Stimulated activated CD4-positive, alpha-beta T cell treated with anti-CD3 and anti-CD28 coated beads, Interleukin-15, amount 100 ng/mL, for 48 hours (primary cell): ENCODE data around the gene TFIP11.

Experiments
- DNase-seq, 2 donors: peaks; one replicate each; pipeline ENCODE4 v3.0.0-alpha.2; 2020; ENCODE audit warnings: low read depth in 2 of 2

TFIP11 gene

GRCh38 chr22:26479792-26480610 is 32.3 kb downstream of the TFIP11 start:
- DNase-seq: no peak

- no peak for DNase-seq
Observed at GRCh38 chr22:26479043-26479791, 33.1 kb downstream of the TFIP11 start.

- DNase-seq: no peak
Observed at GRCh38 chr22:26477341-26477731, 34.9 kb downstream of the TFIP11 start.

DNA sequence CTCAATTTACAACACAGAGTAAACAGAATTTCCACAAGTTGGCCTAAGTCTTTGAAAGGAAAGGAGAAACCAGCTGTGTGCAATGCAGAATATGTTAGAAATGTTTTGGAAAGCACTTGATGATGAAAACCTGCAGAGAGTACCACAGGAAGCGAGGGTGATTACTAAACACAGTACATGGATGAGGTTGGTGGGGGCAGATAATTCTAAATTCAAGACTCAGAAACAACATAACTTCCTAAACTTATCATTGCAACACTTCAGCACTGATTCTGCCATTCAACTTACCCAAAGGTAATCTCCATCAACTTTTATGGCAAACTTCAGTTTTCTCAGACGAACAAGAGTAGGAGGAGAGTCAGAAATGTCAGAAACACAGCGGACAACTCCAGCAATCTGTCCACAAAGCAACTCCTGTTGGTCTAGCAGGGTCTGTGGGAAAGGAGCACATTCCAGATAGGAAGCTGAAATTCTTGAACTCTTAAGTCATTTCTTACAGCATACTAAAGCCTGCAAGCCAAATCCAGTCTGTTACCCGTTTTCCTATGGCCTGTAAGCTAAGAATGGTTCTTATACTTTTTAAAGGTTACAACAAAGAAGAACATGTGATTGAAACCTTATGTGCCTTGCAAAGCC is 35.5 kb downstream of the TFIP11 start:
- no peak for DNase-seq

DNA sequence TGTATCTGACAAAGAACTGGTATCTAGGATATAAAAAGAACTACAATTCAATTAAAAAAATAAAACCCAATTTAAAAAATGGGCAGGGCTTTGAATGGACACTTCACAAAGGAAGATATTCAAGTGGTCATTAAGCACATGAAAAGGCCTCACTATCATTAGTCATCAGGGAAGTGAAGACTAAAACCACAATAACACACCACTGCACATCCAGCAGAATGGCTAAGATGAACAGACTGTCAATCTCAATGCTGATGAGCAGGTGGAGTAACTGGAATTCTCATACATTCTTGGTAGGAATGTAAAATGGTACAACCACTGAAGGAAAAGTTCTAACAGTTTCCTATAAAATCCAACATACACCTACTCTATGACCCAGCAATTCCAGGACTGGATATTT is 37.6 kb downstream of the TFIP11 start:
- no peak for DNase-seq

GRCh38 chr22:26471522-26471921 is 40.8 kb downstream of the TFIP11 start:
- no peak for DNase-seq

DNA sequence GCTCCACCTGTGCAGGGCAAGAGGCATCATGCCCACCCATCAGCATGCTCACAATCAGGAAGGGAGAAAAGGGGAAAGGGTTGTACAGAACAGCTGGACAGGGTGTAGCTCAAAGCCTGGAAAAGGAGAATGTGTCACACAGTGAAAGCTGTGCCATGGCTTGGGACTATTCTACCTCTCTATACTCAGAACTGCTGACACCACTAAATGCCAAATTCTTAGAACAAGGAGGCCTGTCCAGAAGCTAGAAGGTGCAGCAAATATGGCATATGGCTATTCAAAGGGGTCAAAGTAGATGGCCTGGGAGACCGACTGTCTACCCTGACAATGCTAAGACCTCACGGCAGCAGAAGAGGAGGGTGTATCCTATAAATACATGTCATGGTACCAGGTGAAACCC is 41.5 kb downstream of the TFIP11 start:
- no peak for DNase-seq

DNA sequence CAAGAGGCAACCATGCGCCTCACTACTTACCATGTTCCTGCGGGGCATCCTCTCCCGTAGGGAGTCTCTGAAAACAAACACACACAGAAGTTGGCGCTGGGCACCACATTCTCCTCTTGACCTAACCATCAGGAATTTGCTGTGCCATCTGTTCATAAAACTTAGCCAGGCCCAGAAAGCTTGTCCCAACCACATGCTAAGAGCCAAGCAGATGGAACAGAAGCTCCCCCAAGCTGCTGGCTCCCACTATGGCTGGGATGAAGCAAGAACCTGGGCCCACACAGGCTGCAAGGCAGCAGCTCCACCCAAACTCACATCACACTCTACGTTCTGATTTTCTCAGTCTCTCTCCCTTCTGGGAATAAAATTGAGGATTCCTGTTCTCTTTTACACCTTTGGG is 46.1 kb downstream of the TFIP11 start:
- no peak for DNase-seq

GRCh38 chr22:26464312-26464711 is 48.0 kb downstream of the TFIP11 start:
- no peak for DNase-seq

DNA sequence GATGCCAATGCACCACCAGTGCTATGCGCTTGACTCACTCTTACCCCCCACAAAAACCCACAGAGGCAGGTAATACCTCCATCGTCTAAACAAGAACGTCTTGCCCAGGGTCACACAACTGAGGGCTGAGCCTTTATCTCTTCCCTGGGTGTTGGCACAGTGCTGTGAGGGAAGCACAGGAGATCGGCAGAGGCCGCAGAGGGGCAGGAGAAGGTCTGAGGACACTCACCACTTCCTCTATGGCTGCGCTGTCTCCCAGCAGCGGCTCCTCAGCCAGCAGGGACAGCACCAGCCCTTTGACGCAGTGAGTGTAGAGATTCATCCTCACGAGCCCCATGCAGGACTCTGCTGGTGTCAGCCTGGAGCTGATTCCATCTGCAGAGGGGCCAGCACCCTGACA is 48.6 kb downstream of the TFIP11 start:
- DNase-seq: no peak

DNA sequence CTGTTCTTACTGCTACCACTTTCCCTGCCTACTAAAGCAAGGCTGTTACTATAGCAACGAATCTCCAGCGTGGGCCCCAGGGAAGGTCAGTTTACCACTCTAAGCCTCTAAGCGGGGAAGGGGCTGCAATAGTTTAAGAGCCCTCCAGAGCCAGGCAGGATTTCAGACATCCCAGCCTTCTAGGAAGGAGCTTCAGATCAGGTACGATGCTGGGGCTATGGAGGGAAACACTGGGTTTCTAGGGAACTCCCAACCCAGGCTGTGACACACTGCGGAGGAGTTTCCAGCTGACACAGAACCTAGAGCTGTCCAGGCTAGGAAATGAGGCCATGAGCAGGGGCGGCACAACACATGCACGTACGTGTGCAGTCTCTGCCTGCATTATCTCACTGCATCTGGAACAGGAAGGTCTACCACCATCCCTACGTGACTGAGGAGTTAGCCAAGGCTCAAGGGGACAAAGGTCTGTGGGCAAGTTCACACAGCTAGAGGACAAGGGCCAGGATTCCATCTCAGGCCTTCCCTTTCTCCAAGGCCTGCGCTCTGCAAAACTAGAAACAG is 49.1 kb downstream of the TFIP11 start:
- DNase-seq: no peak

- no peak for DNase-seq
Observed at GRCh38 chr22:26462641-26463040, 49.6 kb downstream of the TFIP11 start.

DNA sequence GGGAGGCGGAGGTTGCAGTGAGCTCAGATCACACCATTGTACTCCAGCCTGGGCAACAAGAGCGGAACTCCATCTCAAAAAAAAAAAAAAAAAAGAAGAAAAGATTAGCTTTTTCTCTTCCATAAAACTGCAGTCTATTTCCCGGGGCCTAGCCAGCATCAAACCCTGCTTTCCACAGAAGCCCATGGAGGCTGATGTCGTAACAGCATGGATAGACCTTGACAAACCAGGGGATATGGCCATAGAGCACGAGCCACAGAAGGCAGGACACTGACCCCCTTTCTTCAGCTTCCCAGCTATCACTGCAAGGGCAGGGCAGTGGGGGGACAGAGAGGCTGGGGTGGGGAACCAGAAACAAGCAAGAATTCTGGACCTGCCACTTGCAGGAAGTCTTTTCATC is 50.2 kb downstream of the TFIP11 start:
- DNase-seq: no peak

GRCh38 chr22:26461188-26461810 is 51.0 kb downstream of the TFIP11 start:
- no peak for DNase-seq

GRCh38 chr22:26460202-26460601 is 52.1 kb downstream of the TFIP11 start:
- no peak for DNase-seq

- no peak for DNase-seq
Observed at GRCh38 chr22:26457661-26458272, 54.5 kb downstream of the TFIP11 start.

DNA sequence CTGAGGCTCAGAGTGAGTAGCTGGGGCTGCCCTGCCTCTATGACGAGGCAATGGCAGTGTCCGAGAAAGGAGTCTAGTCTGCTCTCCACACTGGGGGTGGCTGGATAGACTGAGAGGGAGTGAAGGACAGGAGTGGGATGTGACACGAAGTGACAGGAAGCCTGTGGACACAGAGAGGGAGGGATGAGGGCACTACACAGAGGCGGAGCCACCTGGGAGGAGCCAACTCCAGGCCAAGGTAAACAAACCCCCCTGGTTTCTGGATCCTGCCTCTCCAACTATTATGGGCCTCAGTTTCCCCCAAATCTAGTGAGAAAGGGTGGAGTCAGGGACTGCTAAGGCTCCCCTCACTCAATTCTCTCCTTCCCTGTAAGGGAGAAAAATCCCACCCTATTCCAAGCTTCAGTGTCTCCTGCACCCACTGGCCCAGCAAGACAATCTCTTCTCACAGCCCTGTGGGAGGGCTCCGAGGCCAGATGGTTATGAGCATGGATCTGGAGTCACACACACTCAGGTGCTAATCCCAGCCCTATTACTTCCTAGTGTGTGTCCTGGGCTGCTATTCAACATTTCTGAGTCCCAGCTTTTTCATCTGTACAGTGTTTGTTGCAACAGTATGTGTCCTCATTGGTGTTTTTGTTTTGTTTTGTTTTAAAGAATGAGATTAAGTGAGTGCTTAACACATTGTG is 58.3 kb downstream of the TFIP11 start:
- DNase-seq: no peak

DNA sequence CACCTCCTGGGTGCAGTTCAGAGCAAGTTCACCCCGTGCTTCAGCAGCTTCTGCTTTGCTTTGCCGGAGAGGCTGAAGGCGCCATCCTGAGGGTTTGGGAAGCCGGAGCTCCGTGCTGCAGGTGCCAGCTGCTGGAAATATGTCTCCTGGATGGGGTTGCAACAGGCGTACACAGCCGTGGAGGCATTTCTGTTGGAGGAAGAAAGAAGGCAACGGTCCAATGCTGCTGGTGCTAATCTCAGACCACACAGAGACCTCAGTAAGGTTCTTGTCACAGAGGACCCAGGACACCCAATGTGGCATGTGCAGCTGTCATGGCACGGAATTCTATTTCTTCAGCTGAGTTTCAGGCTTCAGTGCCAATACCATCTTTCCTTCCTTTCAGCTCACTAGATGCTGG is 59.1 kb downstream of the TFIP11 start:
- DNase-seq: no peak

DNA sequence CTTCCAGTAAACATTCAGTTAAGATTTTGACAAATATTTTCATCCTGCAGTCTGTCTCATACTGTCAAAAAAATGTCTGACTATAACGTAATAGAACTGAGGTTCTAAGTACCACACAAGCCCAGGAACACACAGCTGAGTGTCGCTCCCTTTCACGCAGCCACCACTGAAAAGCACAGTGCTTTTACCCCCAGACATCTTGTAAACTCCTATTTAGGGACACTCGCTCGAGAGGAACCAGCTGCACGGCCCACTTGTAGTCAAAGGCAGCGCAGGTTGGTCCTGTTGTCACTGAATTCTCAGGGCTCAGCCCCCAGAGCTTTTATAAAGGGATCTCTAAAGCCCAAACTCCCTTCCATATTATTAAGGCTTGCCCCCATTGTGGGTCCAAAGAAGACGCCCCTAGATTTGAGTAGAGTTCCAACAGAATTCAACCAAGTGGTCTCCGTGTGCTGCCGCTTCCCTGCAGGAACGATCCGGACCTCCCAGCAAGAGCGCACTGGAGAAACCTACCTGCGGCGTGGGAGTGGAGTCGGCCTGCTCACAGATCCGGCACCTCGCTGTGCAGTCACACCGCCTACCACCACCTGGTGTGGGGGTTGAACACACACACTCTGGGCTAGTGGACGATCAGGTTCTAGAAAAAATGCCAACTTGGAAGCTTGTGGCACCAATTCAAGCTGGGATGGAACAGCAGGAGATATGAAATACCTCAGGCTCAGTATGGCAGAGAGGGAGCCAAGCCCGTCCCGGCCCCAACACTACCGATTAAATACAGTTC is 59.8 kb downstream of the TFIP11 start:
- DNase-seq: no peak
